ENCODE measurements around the gene GRN. TPM values are rescaled to one million over a fixed set of nuclear protein-coding genes. Genes with fewer than 3 reads are reported as not detected.

GRN gene
- total RNA-seq, 1 experiment from 2014 or later: 400 TPM

- Histone ChIP-seq H3K9me3 (ENCODE audit: low read length) (no peaks in the 10 kb centered on the region), H3K79me2 (ENCODE audit: low read length) (peaks cover 41% of the 10 kb centered on the region), H3K4me2 (ENCODE audit: low read length) (peak within 1 kb of the TSS; percentile 94), H3K27me3 (ENCODE audit: low read length) (no peaks in the 10 kb centered on the region), H2AFZ (ENCODE audit: low read length) (peak within 1 kb of the TSS; percentile 66), H3K27ac (ENCODE audit: low read length) (peak within 1 kb of the TSS; percentile 51), H3K36me3 (ENCODE audit: low read depth, low read length) (peaks cover 27% of the 10 kb centered on the region), H3K4me3 (ENCODE audit: low read length) (peak within 1 kb of the TSS; percentile 81), H3K9me2 (replicated peaks; ENCODE audit: low read length) (no peaks in the 10 kb centered on the region), H3K4me1 (ENCODE audit: insufficient read depth, low read length) (peaks cover 8% of the 10 kb centered on the region; the same call in 1 of the 2 replicates), H3K9ac (ENCODE audit: low read length) (peak within 1 kb of the TSS; percentile 98), H3F3A (ENCODE audit: low read length, unreplicated experiment) (no peaks in the 10 kb centered on the region), H4K20me1 (ENCODE audit: low read length) (0 out of 2 replicates have a peak, but pooled peaks cover 6% of the 10 kb centered on the region)
- ATAC-seq (peak; percentile 74), DNase-seq (peak; percentile 98)
- ChIA-PET CTCF (interaction anchor here (0.5 to 1.0 kb wide), 4 partner anchors 39 to 116 kb away, joined by 3 to 4 read pairs (median 4); partner anchors contain the start of gene FAM171A2), POLR2A (ENCODE audit: unreplicated experiment) (no interaction called here)
- no TSS peak for BruUV-seq (replicated peaks)
- intact Hi-C loops (cut with micrococcal nuclease): loop anchor here (1.0 kb wide), 2 partner anchors 102 to 106 kb away; no protein-coding TSS in a partner anchor
- TF ChIP-seq, protein P1, sequence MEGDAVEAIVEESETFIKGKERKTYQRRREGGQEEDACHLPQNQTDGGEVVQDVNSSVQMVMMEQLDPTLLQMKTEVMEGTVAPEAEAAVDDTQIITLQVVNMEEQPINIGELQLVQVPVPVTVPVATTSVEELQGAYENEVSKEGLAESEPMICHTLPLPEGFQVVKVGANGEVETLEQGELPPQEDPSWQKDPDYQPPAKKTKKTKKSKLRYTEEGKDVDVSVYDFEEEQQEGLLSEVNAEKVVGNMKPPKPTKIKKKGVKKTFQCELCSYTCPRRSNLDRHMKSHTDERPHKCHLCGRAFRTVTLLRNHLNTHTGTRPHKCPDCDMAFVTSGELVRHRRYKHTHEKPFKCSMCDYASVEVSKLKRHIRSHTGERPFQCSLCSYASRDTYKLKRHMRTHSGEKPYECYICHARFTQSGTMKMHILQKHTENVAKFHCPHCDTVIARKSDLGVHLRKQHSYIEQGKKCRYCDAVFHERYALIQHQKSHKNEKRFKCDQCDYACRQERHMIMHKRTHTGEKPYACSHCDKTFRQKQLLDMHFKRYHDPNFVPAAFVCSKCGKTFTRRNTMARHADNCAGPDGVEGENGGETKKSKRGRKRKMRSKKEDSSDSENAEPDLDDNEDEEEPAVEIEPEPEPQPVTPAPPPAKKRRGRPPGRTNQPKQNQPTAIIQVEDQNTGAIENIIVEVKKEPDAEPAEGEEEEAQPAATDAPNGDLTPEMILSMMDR (conservative IDR thresholded peaks at IDR 0.05; ENCODE audit: low read depth, low read length): no peak
- TF ChIP-seq EZH2phosphoT487 (IDR thresholded peaks at IDR 0.05; ENCODE audit: borderline replicate concordance, low read length): no peak
- TF ChIP-seq EZH2 (IDR thresholded peaks at IDR 0.05; ENCODE audit: low read length, unreplicated experiment): no peak
Measured at GRCh38 chr17:44324571-44325275, 20.4 kb upstream of the GRN start, which contains the start of gene SLC25A39. SLC25A39 (minus strand) TSS chr17:44324823; CDS start chr17:44323562, 1,261 bp downstream.

DNA sequence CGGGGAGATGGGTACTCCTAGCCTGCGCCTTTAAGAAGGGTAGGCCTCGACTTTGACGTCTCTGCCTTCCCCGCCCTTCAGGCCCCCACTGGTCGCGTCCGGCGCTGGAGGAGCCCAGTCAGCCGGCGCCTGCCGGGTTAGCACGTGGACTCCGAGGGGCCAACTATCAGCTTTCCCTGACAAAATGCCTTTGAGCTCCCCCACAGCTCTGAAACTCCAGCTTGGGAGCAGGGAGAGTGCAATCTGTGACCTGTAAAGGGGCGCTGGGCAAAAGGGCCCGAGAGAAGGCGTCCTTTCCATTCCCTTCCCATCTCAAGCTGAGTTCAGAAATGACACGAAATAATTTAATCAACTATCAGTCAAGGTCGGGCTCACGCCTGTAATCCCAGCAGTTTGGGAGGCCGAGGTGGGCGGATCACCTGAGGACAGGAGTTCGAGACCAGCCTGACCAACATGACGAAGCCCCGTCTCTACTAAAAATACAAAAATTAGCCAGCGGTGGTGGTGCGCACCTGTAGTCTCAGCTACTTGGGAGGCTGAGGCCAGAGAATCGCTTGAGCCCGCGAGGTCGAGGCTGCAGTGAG lies 18.1 kb upstream of the GRN start:
- TF ChIP-seq, protein P1 (conservative IDR thresholded peaks at IDR 0.05; ENCODE audit: low read depth, low read length): no peak
- no peak for TF ChIP-seq EZH2phosphoT487 (IDR thresholded peaks at IDR 0.05; ENCODE audit: borderline replicate concordance, low read length)
- TF ChIP-seq EZH2 (IDR thresholded peaks at IDR 0.05; ENCODE audit: low read length, unreplicated experiment): no peak
- intact Hi-C loops (cut with micrococcal nuclease): no loop called here
- peak overlapping the region; percentile 53 for H2AFZ ChIP-seq (ENCODE audit: low read length)
- H3K4me3 ChIP-seq (ENCODE audit: low read length): no peak overlapping the region
- H3K4me2 ChIP-seq (ENCODE audit: low read length): peak overlapping the region; percentile 25; the same call in 1 of the 2 replicates
- H3K27me3 ChIP-seq (ENCODE audit: low read length): no peaks in the 10 kb centered on the region
- H3K9ac ChIP-seq (ENCODE audit: low read length): no peak overlapping the region
- ChIA-PET POLR2A (ENCODE audit: unreplicated experiment) (interaction anchor here (0.5 to 1.0 kb wide), 5 partner anchors 62 to 242 kb away, joined by 3 to 12 read pairs (median 5); partner anchors contain the start of gene FZD2), CTCF (interaction anchor here (0.8 to 0.9 kb wide), 4 partner anchors 12 to 110 kb away, joined by 3 to 7 read pairs (median 6); no protein-coding TSS in a partner anchor)
- BruUV-seq (replicated peaks): no TSS peak
- no peaks in the 10 kb centered on the region for H3K9me2 ChIP-seq (replicated peaks; ENCODE audit: low read length)
- H3K9me3 ChIP-seq (ENCODE audit: low read length): no peaks in the 10 kb centered on the region
- no peak overlapping the region for H3K27ac ChIP-seq (ENCODE audit: low read length)
- H3F3A ChIP-seq (ENCODE audit: low read length, unreplicated experiment): no peaks in the 10 kb centered on the region
- H3K4me1 ChIP-seq (ENCODE audit: insufficient read depth, low read length): peaks cover 8% of the 10 kb centered on the region; the same call in 1 of the 2 replicates
- peaks cover 6% of the 10 kb centered on the region for H3K36me3 ChIP-seq (ENCODE audit: low read depth, low read length)
- DNase-seq (peak; percentile 99), ATAC-seq (peak; percentile 82)
- 0 out of 2 replicates have a peak, but pooled peaks cover 6% of the 10 kb centered on the region for H4K20me1 ChIP-seq (ENCODE audit: low read length)
- H3K79me2 ChIP-seq (ENCODE audit: low read length): peaks cover 34% of the 10 kb centered on the region
